Measurements from ENCODE around the gene GP2.

GP2 gene

GRCh38 chr16:20302389-20302788 is 24.9 kb downstream of the GP2 start:
- no peak for DNase-seq

GRCh38 chr16:20301840-20302239 is 25.5 kb downstream of the GP2 start:
- no peak for DNase-seq

GRCh38 chr16:20300312-20301097 is 26.8 kb downstream of the GP2 start:
- peak; percentile 78 for DNase-seq

- no peak for DNase-seq
Observed at GRCh38 chr16:20298452-20298851, 28.9 kb downstream of the GP2 start.

GRCh38 chr16:20291208-20292206 is 35.8 kb downstream of the GP2 start:
- DNase-seq: no peak

GRCh38 chr16:20289571-20289970 is 37.7 kb downstream of the GP2 start:
- DNase-seq: no peak

- DNase-seq: no peak
Observed at GRCh38 chr16:20285993-20286499, 41.3 kb downstream of the GP2 start.

GRCh38 chr16:20280259-20280658 is 47.1 kb downstream of the GP2 start:
- DNase-seq: no peak

GRCh38 chr16:20271893-20272292 is 55.4 kb downstream of the GP2 start:
- no peak for DNase-seq

GRCh38 chr16:20268409-20268808 is 58.9 kb downstream of the GP2 start:
- DNase-seq: no peak

- DNase-seq: no peak
Observed at GRCh38 chr16:20265019-20265418, 62.3 kb downstream of the GP2 start.

- no peak for DNase-seq
Observed at GRCh38 chr16:20263138-20263855, 64.0 kb downstream of the GP2 start.

GRCh38 chr16:20262248-20262647 is 65.1 kb downstream of the GP2 start:
- no peak for DNase-seq

- no peak for DNase-seq
Observed at GRCh38 chr16:20260215-20261009, 66.9 kb downstream of the GP2 start.

Data from suppressor macrophage treated with lipopolysaccharide for 4 hours (primary cell).